NCI-H1048 (cell line): ENCODE measurements around the gene GTPBP4.
"Not testable (repeated sequence)": the region's sequence is repeated elsewhere in the genome, so short reads cannot be mapped to it uniquely, and the experiment has no call there.

Experiments used
- DNase-seq: peaks from one replicate; lab custom pipeline; 2025; lab: John Stamatoyannopoulos, UW

Gene GTPBP4

DNA sequence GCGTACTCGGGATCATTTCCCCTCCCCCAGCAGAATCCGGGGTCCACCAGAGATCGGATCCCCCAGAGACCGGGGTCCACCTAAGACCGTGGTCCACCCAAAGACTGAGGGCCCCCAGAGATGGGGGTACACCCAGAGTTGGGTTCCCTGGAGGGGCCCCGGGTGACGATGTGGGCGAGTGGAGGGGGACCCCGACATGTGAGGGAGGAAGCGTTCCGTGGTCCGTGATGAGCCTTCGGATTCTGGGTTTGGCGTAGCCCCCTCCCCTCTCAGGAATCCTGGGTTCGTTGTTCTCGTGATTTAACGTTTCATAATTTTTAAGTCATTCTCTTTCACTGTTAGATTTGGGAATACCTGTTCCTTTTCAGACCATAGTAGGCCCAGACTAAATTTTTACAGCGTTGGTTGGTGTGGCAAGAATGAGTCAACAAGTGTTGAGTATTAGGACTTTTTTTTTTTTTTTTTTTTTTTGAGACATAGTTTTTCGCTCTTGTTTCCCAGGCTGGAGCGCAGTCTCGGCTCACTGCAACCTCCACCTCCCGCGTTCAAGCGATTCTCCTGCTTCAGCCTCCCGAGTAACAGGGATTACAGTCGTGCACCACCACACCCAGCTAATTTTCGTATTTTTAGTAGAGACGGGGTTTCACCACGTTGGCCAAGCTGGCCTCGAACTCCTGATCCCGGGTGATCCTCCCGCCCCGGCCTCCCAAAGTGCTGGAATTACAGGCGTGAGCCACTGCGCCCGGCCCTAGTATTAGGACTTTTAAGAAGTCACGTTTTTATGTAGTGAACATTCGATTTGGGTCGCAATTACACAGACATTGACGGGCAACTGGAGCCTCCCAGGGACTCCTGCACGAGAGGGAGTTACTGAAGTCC, 672 bp downstream of the GTPBP4 start:
- no peak for DNase-seq

DNA sequence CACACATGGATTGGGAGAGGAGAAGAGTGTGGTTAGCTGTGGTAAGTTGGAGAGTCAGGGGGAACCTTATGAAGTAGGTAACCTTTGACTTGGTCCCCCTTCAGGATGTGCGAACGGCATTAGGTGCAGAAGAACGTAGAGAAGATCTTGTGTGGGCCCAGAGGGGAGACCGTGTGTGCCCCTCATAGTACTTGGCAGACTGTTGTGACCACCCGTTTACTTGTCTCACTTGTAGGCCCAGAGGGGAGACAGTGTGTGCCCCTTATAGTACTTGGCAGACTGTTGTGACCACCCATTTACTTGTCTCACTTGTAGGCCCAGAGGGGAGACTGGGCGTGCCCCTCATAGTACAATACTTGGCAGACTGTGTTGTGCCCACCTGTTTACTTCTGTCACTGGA, 2.6 kb downstream of the GTPBP4 start:
- no peak for DNase-seq

DNA sequence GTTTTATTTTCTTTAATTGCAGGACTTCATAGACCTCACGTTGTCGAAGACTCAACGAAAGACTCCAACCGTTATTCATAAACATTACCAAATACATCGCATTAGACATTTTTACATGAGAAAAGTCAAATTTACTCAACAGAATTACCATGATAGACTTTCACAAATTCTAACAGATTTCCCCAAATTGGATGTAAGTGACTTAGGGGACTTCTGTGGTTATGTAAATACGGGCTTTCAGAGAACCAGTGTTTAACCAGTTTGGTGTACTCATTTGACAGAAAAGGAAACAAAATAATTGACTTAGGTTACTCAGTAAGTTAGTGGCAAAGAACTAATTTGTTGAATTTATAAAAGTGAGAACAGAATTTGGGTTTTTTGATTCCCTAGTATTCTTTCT, 4.2 kb downstream of the GTPBP4 start:
- no peak for DNase-seq

DNA sequence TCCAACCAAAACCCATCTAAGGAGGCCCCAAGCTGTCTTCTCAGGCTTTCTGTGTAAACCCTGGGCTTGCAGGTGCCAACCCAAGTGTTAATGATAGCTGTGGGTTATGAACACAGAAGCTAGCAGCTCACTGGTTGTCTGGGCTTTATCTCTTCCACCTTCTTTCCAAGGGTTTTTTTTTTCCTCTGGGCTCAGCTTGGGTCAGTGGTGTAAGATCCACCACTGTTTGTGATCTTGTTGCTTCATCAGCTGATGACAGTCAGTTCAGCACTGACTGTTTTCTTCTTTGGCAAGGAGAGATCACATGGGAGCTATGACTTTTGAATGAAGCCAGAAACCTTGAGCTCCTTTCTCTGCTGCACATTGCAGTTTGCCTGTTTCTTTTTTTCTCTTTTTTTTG, 4.6 kb downstream of the GTPBP4 start:
- DNase-seq: no peak

DNA sequence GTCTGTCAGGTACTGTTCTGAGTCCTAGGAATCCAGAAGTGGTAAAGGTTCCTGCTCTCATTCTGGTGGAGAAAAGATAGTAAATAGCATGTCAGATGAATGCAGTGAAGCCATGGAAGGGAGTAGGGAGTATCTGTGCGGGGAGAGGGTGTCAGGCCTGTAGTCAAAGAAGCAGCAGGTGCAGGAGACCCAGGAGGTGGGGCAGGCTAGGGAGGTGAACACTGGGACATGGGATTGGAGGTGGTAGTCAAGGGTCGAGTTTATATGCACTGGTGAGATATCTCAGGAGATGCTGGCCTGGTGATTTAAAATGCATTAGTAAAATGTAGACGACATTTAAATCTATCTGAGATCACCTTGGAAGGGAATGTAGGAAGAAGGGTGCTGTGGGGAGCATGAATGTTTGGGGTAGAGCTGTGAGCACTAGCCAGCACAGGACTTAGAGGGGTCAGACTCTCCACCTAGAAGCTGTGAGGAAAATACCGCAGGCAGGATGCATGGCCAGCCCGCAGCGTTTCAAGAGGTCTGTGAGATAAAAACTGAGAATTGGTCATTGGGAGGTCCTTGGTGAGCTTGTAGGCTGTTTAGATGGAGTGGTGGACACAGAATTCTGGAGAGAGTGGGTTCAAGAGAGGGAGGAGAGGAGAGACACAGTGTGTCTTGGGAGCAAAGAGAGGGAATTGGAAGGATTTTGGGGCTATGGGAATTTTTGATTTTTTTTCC, 6.8 kb downstream of the GTPBP4 start:
- no peak for DNase-seq

DNA sequence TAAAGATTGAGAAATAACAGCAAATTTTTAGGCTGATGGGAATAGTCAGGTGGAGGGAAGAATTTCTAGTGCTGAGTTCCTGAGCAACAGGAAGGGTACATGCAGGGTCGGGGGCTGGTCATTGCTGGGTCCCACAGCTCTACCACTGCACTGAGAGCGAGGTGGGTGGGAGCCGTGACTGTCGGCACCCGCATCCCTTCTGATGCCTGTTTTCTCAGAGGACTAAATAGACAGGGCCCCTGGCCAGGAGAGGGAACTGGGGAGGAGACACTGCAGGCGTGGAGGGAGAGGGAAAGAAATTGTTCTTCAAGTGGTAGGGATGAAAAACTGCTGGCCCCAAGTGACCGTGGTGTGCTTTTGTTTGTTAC, 7.3 kb downstream of the GTPBP4 start:
- no peak for DNase-seq

DNA sequence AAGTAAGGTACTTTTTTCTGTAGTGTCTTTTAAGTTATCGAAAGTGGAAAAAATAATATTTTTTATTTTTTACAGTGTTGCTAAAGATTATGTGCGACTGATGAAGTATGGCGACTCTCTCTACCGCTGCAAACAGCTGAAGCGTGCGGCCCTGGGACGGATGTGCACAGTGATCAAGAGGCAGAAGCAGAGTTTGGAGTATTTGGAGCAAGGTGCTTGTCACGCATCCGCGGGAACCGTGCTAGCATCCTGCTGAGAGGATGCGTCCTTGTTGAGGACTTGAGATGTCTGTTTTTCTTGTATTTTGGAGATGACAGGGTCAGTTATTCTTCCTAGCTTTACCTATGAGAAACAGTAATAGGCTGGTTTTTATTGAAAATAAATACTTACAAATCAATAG, 7.8 kb downstream of the GTPBP4 start:
- DNase-seq: no peak

DNA sequence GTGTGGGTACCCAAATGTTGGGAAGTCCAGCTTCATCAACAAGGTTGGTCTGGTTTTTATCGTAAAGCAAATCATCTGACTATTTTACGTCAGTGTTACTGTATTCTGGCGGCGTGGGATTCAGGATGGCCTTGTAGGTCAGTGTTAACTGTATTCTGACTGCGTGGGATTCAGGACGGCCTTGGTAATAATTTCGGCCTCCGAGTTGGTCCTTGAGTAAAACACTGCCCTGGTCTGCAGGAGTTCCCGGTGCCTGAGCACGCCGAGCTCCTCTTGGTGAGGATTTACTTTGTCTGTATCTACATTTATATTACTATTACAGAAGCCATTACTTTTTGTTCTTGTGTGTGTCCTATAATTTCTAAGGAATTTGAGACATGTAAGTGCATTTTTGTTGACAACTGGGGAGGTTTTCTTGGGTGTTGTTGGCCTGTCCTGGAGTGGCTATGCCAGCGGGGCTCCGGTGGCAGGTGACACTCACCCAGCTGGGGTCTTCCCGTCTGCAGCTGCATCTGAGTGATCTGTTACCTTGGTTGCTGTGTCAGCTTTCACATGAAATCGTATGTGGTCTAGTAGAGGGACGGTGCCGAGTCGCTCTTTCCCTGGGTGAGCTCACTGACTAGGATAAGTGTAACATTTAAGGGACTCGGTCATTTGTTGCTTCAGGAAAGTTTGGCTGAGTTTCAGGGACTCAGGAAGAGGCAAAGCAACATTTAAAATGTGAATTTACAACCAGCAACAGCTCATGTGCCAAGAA, 9.2 kb downstream of the GTPBP4 start:
- no peak for DNase-seq

DNA sequence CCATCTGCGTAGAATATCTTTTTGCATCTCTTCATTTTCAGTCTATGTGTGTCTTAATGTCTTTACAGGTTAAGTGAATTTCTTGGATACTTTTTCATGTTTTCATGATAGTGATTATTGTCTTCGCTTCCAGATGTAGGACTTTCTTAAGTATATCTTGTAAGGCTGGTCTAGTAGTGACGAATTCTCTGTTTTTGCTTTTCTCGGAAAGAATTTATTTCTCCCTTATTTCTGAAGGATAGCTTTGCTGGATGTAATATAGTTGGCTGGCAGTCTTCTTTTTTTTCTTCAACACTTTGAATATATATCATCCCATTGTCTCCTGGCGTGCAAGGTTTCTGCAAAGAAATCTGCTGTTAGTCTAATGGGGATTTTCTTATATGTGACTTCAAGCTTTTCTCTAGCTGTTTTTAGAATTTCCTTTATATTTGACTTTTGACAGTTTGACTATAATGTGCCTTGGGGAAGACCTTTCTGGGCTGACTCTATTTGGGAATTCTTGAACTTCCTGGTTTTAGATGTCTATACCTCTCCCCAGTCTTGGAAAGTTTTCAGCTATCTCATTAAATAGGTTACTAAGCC, 14.3 kb downstream of the GTPBP4 start:
- DNase-seq: no peak

DNA sequence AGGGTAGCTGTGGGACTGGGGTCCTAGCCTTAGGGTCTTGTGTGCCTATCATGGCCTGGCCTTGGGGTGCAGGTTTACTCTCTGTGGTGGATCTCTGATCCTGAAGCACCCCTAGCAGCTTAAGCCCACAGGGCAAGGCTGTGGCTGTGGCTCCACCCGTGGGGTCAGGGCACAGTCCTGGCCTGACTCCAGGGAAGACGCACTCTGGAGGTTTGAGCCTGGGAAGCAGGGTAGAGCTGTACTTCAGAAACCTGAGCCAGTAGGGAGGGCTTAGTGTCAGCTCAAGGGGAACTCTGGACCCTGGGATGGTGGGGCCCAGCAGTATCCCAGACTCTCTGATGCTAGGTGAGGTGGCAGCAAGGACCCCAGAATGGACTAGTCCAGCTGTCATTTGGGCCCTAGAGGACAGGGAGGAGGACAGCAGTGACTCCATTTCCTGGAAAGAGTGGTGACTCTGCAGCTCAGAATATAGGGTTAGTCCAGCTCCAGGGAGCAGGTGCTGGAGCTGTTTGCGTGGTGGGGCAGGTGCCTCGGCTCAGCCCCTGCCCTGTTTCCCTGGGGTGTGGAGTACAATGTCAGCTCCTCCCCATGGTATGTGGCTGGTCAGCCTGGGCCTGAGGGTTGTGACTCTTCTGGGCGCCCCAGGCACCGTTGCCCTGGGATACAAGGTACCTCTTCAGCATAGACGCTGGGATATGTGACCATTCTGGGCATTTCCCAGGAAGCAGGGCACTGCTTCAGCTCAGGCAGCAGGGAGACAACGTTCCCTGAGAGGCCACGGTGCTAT, 15.8 kb downstream of the GTPBP4 start:
- no peak for DNase-seq

DNA sequence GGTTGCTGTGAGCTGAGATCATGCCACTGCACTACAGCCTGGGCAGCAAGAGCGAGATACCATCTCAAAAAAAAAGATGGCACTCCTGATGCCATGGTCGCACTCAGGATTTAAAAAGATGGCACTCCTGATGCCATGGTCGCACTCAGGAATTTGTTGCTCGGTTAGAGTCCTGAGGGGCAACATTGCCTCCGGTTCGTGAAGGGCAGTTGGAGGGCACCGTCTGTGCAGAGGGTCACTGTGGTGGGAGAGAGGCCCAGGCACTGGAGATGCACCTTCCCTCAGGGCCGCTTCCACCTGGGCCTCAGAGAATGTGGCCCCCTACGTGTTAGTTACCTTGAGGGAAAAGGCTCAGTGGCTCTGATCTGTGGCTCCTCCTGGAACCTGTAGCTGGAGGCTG, 18.3 kb downstream of the GTPBP4 start:
- no peak for DNase-seq

DNA sequence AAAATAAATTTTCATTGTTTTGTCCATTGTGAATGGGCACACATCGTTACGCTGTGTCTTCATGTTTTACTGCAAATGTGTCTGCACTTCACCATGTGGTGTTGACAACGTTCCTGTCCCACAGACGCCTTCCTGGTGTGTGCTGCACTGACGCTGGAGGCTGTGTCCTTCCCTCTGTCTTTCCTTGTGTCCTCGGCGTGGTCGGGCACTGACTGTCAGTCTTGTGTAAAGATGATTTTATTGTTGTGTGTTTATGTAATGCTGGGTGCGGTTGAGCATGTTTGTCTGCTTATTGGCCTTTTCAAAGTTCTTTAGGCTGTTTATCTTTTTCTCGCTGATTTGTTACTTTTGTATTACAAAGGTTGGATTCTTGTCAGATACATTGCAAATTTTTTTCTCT, 19.3 kb downstream of the GTPBP4 start:
- DNase-seq: no peak

DNA sequence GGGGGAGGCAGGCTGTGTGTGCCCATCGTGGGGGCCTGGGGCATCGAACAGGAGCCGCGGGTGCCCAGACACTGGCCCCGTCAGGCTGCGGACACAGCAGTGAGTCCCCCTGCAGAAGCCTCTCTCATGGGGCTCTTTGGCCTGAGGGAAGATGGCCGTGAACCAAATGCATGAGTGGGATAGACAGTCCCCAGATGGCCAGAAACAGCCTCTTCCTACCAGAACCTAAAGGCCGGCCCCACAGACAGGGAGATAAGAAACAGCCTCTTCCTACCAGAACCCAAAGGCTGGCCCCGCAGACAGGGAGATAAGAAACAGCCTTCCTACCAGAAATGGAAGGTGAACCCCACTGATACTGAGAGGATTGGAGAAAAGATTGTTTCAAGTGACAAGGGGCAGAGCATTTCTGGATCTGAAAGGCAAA, 20.8 kb downstream of the GTPBP4 start:
- DNase-seq: no peak

DNA sequence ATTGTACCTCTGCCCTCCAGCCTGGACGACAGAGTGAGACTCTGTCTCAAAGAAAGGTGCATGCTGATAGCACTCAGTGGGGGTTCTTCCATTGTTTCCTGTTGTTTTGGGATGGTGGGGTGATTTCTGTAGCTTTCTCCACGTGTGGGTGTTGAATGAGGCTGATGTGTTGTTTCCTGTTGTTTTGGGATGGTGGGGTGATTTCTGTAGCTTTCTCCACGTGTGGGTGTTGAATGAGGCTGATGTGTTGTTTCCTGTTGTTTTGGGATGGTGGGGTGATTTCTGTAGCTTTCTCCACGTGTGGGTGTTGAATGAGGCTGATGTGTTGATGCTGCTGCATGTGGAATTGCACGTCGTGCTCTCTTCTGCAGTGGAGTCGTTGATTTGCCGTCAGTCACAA, 21.7 kb downstream of the GTPBP4 start:
- not testable (repeated sequence) for DNase-seq

DNA sequence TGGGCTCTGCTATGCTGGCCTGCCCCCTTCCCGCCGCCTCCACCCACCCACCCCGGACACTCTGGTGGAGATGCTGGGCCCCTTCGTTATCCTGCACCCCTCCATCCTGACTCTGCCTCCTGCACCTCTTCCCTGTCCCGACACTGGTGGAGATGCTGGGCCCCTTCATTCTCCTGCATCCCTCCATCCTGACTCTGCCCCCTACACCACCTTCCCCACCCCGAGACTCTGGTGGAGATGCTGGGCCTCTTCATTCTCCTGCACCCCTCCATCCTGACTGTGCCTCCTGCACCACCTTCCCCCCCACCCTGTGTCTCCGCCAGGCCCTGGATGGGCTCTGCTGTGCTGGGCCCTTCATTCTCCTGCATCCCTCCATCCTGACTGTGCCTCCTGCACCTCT, 22.5 kb downstream of the GTPBP4 start:
- no peak for DNase-seq

DNA sequence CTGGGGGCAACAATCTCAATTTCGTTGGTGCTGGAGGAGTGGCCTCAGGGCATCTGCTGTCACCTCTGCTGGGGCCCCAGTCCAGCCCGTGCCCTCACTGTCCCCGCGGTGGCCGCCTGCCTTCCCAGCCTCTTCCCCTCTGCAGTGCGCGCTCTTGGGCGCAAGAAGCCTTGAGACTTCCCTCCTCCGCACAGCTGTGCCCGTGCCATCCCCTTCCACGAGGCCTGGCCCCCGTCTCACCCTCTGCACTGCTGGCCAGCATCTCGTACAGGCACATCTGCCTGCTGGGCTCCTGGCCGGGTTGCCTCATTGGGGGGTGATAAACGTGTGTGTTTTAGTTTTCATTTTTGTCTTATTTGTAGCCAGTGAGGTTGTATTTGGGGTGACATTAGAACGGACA, 23.5 kb downstream of the GTPBP4 start:
- DNase-seq: no peak

DNA sequence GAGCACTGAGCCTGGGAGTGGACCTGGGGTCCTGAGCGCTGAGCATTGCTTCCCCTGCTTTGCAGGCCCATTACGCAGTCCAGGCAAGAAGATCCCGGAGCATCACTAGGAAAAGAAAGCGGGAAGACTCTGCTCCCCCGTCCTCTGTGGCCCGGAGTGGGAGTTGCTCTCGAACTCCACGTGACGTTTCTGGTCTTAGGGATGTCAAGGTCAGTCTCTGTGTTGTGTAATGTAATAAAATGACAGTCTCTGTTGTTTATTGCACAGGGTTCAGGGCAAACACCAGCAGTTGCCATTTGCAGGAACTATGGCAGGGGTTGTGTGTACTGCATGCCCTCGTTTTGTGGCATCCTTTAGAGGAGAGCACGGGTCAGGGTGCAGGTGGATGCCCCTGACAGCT, 27.5 kb downstream of the GTPBP4 start:
- DNase-seq: no peak

DNA sequence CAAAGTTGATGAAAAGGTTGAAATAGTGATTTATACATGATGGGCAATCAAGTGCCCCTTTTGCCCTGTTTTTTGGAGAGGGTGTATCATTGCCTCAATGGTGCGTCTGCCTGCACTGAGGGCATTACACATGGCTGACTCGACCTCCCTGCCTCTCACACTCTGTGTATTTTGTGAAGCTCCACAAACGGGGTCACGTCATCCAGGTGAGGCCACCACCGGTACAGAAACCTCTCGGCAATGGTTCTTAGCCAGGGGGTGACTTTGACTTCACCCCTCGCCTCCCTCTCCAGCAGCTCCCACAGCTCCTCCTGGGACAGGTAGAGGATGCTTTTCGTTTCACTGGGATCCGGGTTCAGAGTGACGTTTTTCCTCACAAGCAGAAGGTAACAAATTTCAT, 31.1 kb downstream of the GTPBP4 start:
- DNase-seq: no peak

DNA sequence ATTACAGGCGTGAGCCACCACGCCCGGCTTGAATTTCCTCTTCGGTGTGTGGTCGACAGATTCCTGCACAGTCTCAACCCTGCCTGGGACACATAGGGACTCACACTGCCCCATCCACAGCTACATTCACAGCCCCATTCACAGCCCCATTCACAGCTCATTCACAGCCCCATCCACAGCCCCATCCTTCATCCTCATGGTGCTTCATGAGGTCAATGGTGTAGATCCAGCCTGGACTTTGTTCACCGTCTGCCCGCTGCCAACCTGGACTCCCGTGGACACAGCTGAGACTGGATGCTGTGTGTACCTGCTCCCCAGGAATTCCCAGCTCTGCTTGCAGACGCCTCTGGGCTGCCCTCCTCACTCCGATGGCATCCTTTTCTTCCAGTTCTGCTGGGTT, 32.2 kb downstream of the GTPBP4 start:
- no peak for DNase-seq

DNA sequence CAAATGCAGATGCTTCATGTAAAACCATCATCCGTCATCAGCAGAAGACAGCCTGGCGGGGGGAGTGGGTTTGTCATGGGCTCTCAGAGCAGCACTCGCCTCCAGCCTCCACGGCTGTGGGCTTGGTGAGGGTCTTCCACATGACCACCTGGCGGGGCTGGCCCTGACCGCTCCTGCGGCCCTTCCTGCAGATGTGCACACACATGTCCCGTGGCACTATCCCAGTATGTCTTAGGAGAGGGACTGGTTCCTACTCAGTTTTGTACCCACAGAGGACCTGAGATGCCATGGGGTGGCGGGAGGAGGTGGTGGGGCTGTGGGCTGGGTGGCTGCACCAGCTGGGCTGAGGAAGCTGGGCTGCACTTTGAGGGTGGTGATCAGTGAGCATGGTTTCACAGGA, 32.7 kb downstream of the GTPBP4 start:
- no peak for DNase-seq

DNA sequence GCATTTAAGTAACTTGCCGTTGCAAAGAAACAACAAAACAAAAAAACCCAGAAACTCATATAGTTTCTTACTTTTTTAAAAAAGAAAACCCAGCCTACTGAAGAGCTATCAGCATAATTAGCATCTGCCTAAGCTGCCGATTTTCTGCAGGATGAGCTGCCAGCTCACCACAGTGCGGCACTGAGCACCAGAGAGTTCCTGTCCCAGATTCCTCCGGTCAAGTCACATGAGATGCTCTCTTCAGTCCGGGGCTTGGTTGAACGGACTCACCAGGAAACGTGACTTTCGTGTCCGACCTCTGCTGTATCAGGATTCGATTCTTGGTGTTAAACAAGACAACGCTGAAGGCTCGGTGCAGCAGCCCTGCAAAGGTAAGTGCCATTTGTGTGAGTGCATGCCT, 34.2 kb downstream of the GTPBP4 start:
- no peak for DNase-seq

DNA sequence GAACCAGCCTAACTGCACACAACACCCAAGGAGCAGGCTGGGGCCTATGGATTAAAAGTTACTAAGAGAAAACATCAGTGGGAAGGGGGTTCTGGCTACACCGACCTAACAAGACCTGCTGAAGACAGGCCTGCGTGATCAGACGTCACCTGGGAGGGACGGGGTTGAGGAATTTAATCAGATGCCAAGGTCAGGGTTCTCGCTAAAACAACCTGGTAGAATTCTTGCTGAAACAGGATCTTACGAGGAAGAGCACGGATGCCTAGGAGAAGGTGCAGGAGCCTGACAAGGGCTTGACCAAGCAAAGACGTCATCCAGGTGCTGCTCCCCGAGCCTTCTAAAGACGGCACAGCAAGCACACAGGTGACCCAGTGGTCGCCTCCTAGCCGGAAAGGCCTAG, 35.9 kb downstream of the GTPBP4 start:
- DNase-seq: no peak
